GM18868 (cell line): Measurements from ENCODE around the gene SPDEF.

Experiments
- ATAC-seq: cut with Tn5 transposase; IDR thresholded peaks from one replicate; pipeline ENCODE4 v1.9.1; 2021; ENCODE audit warnings: mild to moderate bottlenecking, moderate library complexity; ENCODE audit not compliant: unreplicated experiment

The SPDEF gene

DNA sequence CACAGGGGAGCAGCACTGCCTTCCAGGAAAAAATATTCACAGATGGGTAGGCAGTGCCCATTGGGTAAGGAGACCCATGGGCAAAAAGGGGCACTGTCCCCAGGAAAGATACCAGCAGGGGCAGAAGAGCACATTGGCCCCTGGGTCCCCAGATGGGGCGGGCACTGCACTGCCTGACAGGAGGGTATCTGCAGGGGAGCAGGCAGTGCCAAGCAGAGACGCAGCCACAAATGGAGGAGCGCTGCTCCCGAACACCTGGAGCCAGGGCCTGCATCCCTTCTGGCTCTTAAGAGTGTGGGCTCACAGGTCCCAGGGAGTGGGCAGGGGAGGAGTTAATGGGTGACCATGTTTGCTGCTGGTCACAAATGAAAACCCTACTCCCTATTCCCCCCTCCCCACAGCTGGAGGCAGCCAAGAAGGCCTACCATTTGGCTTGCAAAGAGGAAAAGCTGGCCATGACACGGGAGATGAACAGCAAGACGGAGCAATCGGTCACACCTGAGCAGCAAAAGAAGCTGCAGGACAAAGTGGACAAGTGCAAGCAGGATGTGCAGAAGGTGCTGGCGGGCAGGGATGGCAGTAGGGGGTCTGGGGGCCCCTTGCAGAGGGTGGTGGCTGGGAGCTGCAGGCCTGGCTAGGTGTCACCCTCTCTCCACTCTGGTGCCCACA lies 27.0 kb downstream of the SPDEF start:
- no peak for ATAC-seq

DNA sequence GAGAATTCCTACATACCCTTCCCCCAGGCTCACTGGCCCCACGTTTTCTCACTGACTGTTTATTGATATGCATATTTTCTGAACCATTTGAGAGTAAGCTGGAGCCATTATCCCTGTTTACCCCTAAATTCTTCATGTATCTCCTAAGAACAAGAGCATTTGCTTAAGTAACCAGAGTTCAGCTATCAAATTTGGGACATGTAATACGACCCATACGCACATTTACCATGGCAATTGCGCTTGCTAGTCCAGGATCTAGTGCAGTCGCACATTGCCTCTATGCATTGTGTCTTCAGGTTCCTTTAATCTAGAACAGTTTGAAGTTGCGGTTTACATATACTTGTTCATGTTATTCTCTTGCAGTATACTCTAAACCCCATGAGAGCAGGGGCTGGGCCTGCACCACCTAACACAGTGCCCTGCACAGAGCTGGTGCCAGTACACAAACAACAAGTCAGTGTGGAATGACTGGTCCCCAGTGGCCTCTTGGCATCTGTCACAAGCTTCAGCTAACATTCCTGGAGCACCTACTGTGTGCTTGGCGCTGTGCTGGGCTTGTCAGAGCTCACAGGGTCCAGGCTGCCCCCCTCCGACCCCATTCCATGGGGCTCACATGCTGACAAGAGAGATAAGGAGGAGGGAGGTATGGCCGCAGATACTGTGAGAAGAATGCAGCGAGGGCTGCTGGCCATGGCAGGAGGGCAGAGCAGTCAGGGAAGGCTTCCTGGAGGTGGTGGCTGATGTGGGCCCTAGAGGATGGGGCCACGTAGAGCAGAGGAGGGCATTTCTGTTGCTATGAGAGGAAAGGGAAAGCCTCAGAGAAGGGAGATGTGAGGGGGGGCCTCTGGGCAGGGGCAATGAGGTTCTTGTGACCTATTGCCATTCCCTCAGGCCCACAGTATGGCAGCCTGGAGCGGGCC lies 28.1 kb downstream of the SPDEF start:
- no peak for ATAC-seq

DNA sequence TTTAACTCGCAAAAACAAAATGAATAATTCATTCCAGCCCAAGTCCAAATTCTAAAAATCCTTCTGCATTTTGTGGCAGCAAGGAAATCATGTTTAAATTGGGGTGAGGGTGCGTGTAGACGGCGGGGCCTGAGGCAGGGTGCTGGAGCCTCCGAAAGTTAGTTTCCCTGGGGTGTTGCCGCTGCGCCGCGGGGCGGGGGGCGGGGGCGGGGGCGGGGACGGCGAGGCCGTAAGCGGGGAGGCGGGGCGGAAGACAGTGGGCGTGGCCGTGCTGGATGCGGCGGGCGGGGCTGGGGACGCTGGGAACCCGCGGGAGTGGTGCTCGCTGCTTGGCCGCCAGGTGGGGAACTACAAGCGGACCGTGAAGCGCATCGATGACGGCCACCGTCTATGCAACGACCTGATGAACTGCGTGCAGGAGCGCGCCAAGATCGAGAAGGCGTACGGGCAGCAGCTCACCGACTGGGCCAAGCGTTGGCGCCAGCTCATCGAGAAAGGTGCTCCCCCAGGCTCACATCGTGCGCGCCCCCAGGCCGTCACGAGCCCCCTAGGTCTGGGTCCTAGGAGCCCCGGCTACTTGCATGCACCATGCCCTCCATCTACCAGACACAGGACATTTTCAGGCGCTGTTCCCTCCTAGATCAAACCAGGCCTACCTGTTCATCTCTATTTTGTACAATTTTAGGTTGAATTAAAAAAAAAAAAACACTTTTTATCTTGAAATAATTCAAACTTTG lies 29.0 kb downstream of the SPDEF start:
- peak; percentile 89 for ATAC-seq

DNA sequence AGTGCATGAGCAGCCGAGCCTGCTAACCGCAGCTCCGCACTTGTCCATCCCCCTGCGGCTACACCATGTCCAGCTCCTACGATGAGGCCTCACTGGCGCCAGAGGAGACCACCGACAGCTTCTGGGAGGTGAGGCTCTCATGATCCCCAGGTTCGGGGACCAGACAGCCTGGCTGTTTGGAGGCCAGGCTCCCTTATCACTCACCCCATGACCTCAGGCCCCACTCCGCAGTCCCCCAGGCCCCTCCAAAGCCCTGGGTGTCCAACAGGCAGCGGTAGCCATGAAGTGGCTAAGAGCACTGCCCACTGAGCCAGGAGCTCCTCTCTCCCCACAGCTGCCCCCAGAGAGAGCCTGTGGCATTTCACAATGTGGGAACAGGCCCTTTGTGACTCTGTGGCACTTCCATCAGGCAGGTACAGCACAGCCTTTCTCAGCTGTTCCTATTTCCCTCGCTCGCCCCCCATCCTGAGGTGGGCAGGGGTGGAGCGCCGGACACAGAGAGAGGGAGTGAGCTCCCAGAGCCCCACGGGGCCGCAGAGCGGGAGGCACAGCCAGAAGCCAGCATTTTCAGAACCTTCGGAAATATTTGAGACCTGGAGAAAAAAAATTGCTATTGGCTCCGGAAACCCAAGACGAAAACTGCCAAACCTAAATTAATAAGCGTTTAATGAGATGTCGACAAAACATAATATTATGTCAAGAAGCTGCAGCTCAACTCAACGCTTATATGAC lies 29.7 kb downstream of the SPDEF start:
- no peak for ATAC-seq

DNA sequence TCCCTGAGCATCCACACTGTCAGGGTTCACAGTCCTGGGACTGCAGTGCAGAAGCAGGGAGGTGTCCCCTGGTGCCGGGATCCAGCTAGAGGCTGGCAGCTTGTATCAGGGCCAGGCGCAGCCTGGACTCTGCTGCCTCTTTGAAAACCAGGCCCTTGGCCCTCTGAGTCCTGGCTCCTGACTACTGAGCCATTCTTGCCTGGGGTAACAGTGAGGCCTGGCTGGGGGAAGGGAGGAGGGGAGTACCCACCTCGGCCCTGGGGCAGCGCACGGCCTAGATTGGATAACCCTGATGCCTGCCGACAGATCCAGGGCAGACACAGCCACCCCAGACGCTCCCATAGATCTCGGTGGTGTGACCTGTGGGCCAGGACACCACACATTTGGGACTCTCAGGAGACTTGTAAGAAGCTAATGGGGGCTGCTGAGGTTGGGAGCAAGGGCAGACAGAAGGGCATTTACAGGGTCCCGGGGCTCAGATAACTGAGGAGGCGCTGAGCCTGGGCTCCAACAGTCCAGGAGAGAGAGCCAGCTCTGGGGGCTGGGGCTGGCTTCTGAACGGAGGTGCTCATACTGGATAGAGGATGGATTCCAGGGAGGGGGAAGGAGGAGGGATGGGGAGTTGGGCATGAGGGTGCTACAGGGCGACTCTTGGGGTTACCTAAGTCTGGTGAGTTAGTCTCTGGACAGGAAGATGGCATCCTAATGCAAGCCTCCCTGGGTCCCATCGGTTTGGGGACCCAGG lies 30.5 kb downstream of the SPDEF start:
- no peak for ATAC-seq

DNA sequence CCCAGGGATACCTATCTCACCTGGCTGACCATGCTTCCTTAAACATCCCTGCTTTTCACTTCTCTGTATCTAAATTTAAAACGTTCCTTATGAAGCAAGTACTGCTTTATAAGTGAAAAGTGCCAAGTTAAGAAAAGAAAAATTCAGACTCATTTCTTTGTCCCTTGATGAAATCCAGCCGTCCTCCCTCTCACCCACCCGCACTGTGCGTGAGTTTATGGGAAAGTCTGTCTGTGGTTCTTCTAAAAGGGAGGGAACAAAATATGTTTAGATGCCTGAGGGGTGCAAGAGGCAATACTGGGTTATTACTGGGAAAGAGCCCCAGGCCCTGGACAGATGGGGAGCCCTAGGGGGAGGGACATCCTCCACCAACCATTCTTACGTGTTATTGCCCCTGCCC lies 31.2 kb downstream of the SPDEF start:
- ATAC-seq: no peak

DNA sequence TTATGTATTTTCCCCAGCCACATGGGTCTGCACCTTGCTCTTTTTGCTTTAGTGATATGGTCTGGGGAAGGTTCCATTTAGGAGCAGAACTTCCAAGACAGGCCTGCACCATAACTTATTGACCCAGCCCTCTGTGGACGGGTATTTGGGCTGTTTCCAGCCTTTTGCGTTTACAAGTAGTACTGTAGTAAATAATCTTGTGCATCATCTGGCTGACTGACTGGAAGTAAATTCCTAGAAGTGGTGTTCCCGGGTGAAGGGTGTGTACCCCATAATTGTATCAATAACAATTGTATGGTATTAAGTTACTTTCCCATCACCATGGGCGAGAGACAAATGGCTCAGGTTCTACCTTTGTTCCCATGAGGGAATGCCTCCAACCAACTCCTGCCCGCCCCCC lies 31.6 kb downstream of the SPDEF start:
- ATAC-seq: no peak

DNA sequence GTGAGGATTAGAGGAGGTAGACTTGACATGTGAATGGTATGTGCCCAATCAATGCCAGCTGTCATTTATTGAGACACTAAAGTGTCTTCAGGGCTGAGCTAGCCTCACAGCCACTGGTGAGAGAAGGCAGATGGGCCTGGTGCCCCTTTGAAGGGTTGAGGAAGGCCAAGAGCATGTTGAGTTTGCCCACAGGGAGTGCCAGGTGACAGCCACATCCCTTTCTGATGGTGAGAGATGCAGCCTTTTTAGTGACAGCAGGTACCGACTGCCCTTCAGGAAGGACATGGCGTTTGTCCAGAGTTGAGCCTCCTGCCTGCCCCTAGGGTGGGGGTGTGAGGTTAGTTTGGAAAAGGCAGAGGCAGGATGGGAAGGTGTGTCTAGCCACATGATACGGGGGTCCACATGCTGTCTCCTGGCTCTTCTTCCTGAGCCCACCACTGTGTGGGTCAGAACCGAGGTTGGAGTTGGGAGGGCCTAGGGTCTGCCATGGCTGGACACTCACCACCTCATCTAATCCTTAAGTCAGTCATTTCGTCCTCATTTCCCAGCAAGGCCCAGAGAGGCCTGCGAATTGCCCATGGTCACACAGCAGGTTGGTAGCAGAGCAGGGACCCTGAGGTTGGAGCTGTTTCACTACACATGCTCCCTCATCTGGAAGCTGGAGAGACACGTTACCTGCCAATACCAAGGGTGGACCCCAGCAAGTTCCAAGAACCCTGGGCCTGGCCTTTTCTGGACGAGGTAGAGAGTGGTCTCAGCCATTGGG lies 32.5 kb downstream of the SPDEF start:
- no peak for ATAC-seq

DNA sequence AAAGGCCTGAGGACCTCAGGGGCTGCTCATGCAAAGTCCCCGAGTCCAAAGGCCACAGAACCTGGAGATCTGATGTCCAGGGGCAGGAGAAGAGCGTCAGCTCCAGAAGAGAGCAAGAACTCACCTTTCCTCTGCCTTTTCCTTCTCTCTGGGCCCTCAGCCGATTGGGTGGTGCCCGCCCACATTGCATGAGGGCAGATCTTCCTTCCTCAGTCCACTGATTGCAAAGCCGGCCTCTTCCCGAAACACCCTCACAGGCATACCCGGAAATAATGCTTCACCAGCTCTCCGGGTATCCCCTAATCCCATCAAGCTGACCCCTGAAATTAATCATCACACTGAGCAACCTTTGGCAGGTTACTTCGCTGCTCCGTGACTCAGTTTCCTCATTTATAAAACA lies 33.4 kb downstream of the SPDEF start:
- ATAC-seq: no peak

DNA sequence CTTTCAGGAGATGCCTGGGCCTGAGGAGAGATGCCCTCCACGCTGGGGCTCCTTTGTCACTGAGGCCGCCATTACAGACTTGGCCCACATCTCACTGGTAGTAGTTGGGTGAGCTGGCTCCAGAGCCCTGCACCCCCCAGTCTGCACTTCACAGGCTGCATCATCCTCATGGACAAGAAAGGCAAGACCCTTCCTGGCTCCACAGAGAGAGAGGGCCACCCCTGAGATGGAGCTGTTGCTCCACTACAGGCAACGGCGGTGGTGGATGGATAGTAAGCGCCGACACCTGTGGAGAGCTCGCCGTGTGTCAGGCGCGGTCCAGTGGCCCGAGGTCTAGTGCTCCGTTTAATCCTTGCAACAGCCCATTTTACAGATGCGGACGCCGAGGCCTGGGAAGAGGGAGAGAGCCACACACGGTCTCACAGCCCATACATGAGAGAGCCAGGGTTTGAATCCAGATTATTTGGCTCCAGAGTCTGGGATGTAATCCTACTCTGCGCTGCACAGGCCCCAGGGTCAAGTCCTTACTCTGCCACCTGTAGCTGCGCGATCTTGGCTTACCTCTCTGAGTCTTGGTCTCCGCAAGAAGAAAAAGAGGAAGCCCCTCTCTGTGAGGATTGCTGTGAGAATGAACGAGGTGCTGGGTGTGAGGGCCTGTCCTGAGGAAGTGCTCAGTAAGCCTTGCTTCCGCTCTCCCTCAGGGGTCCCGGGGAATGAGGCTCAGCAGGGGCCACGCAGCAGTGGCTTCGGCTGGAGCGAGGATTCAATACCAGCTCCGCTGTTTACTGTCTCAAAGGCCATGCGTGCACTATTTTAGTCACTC lies 34.5 kb downstream of the SPDEF start:
- no peak for ATAC-seq

DNA sequence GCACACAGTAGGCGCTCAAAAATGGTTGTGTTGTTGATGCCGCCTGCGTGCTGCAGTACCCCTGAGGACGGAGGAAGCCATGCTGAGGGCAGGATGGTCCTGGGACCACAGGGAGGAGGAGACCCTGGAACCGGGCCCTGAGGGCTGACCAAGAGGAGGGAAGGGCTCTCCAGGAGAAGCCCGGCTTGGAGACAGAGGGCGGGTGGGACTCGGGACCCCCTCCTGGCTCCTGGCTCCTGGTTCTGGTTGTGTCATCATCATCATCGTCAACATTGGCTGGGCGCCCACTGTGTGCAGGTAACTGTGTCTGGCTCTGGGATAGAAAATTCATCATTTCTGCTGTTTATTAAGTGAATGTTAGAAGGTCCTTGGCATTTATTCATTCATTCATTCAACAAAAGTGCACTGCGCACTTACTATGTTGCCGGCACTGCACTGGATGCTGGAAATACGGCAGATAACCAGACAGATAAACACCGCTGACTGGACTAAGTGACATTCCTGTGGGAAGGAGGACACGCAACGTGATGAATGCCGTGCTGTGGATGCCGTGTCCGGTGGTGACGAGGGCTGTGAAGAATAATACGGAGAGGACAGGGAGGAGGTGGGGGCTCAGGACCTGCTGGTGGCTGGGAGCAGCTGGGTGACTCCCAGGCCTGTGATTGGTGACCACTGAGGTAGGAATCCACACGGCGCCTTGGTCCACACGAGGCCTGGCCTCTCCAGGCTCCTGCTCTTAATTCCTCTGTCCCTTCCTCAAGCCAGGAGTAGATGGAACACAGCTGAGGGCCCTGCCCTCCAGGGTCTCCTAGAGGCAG lies 35.3 kb downstream of the SPDEF start:
- no peak for ATAC-seq

DNA sequence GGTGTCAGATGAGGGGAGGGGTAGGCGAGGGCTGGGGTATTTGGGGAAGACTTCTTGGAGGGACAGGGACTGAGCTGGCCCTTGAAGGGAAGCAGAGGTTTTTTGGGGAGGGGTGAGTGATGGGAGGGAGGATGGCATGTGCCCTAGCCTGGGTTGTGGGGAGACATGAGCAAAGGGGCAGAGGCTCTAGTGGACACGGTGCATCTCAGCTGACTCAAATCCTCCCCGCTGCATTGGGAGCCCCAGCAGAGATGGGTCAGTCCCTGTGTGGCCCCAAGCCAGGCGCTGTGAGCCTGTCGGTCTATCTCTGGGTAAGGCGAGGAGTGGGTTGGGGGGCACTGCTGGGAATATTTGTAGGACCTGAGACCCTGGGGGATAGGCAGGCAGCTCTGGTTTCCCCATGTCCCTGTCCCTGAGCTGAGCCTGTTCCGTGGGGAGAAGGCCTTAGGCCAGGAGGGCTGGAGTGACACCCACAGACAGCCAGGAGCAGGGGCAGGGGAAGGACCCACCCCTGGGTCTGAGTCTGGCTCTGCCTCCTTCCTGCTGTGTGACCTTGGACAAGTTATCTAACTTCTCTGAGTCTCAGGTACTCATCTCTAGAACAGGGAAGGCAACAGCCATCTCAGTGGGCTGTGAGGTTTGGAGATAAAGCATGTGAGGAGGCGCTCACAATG lies 36.0 kb downstream of the SPDEF start:
- no peak for ATAC-seq

DNA sequence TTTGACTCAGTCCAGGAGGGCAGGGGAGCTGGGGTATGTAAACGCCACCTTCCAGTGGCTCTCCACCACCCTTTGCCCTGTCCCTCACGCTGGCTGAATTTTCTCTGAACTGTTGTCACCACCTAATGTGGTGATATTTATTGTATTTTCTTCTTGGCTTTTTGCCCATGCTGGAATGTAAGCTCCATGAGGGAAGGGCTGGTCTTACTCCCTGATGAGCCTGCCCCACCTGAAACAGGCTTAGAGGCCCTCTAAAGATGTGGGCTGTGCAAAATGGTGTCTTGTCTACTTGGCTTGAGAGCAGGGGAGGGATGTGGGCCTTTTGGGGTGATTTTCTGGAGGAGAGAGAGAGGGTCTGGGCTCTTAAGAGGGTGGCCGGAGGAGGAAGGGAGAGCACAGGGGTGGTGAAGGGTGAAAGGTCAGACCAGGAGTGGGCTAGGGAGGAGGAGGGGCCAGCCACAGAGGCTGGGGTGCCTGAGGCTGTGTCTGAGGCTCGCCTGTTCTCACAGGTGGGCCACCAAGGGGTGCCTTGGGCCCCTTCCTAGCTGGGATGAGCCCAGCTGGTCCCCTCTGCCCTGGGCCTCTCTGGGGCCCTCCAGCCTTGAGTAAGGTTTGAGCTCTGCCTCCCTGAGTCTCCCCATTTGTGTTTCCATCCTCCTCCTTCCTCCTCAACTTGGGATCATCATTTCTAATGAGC lies 37.3 kb downstream of the SPDEF start:
- ATAC-seq: no peak

DNA sequence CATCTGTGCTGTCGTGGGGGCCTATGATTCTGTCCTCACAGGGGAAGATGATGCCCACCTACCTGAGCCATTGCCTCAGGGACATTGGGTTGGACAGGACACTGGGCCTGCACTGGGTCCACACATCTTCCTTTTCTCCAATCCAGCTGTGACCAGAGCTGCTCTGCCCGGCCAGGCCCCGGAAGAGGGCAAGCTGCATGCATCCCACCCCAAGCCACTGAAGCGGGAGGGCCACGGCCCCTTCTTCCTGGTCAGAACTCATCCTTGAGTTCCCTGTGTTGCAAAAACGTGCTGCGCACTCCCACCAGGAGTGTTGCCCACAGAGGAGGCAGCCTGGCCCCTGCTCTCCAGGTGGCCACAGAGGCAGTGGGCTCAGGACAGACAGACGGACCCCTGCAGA lies 38.2 kb downstream of the SPDEF start:
- no peak for ATAC-seq

DNA sequence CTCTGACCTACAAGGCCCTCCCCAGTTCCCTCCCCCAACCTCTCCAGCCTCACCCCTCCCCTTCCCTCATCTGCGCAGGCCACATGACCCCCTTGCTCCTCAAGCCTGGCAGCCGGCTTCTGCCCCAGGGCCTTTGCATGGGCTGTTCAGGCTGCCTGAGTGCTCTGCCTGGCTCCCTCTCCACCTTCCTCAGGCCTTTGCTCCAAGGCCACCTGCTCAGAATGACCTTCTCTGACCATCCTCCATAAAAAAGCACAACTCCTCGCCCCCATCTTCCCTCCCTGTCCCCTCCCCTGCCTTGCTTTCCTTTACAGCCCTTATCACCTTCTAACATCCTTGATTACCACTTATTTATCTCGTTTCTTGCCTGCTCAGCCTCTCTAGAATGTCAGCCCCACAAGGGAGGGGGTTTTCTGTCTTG lies 38.7 kb downstream of the SPDEF start:
- ATAC-seq: no peak

DNA sequence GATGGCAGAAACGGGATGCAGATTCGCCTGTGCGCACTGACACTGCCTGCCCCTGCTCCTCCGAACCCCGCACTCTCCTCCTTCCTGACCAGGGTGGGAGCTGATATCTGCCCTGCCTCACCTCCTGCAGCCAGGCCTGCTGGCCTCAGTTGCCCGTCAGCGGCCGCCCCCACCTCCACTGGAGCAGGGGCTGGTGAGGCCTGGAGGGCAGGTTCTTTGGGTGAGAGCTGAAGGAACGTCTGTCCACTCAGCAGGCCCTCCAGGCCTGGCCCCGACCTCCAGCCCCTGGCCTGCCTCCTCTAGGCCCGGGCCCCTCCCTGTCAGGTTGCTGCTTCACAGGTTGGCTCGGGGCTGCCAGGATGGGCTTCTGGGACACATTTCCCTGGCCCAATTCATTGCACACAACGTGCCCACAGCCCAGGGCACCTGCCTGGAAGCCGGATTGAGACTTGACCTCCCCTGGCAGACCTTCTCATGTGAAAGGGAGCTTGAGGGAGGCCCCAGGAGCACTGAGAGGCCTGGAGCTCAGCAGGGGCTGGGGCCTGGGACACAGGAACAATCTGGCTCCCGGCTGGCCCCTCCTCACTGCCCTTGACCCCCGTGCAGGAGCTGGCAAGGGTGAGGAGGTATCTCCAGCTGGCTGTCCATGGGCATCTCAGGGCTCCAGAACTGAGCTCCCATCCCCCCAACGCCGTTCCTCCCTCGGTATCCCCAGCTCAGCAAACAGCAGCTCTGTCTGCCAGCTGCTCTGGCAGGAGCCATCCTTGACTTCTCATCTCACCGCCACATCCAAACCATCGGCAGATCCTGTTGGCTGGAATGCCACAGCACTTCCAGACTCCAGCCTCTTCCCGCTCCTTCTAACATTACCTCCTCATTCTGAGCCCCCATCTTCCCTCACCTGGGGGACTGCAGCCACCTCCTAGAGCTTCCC lies 39.5 kb downstream of the SPDEF start:
- ATAC-seq: no peak
